ENCODE data around the gene ERICH4.

ERICH4 gene

DNA sequence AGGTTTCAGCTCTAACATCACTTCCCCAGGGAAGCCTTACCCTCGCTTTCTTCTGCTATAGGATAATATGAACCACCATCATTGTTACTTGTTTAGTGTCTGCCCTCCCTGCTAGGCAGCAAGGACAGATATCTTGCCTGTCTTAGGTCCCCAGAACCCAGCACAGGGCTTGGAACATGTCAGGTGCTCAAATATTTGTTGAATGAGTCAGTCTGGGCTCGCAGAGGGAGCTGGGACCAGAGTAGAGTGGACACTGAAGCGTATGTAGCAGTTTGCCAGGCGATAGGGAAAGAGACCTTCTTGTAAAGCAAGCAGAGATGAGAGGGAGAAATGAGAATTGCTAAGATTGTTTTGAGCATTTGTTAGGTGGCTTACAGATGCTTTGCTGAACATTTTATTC, 33.7 kb upstream of the ERICH4 start:
- TF ChIP-seq, protein P1, sequence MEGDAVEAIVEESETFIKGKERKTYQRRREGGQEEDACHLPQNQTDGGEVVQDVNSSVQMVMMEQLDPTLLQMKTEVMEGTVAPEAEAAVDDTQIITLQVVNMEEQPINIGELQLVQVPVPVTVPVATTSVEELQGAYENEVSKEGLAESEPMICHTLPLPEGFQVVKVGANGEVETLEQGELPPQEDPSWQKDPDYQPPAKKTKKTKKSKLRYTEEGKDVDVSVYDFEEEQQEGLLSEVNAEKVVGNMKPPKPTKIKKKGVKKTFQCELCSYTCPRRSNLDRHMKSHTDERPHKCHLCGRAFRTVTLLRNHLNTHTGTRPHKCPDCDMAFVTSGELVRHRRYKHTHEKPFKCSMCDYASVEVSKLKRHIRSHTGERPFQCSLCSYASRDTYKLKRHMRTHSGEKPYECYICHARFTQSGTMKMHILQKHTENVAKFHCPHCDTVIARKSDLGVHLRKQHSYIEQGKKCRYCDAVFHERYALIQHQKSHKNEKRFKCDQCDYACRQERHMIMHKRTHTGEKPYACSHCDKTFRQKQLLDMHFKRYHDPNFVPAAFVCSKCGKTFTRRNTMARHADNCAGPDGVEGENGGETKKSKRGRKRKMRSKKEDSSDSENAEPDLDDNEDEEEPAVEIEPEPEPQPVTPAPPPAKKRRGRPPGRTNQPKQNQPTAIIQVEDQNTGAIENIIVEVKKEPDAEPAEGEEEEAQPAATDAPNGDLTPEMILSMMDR (IDR thresholded peaks at IDR 0.05; ENCODE audit: extremely low read depth, missing control alignments): no peak
- DNase-seq (ENCODE audit: low spot score): no peak

- DNase-seq (ENCODE audit: low spot score): no peak
- TF ChIP-seq, protein P1 (IDR thresholded peaks at IDR 0.05; ENCODE audit: extremely low read depth, missing control alignments): no peak
These were observed 32.5 kb upstream of the ERICH4 start for GRCh38 chr19:41410336-41411054.

DNA sequence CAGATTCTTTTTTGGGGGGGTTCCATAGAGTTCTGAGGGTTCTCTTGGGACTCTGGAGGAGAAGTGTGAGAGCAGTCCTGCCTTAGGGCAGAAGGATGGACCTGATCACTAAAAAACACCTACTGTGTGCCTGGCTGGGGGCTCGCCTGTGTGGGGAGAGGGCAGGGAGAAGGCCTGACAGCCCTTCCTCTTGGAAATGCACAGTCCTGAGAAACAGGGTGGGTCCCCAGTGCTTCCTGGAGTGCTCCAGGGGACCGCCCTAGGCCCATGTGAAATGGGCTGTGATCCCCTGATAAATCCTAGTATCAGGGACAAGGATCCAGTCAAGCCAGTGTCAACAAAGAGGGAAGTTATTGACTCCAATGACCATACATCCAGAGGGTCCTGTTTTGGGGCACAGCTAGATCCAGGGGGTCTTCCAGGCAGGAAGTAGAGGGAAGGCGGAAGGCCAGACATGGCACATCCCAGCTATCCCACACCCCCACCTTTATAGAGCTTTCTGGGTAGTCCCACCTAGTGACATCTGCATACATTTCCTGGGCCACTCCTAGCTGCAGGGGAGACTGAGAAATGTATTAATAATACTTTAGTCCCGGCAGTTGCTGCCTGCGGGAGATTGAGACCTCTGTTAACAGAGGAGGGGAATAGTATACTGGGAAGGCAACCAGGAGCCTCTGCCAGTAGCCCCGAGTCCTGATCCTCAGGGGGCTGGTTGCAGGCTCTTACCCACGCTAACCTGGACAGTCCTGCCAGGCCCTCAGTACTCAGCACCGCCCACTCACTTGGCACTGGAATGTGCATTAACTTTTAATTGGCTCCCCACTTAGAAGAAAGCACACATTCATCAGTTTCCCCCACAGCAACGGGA, 31.6 kb upstream of the ERICH4 start:
- TF ChIP-seq, protein P1 (IDR thresholded peaks at IDR 0.05; ENCODE audit: extremely low read depth, missing control alignments): no peak
- no peak for DNase-seq (ENCODE audit: low spot score)

DNA sequence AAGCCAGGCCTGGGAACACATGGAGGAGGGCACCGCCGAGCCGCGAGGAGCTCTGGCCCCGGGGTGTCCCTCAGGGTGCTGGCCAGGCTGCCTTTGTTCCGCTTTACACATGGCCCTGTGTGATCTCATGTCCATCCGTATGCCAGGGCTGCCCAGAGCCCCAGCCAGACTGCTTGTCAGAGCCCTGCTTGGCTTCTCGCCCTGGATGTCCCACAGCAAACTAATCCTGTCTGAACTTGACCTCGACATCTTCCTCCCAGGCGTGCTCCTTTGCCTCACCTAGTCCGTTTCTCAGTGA, 31.0 kb upstream of the ERICH4 start:
- TF ChIP-seq, protein P1 (IDR thresholded peaks at IDR 0.05; ENCODE audit: extremely low read depth, missing control alignments): no peak
- no peak for DNase-seq (ENCODE audit: low spot score)

DNA sequence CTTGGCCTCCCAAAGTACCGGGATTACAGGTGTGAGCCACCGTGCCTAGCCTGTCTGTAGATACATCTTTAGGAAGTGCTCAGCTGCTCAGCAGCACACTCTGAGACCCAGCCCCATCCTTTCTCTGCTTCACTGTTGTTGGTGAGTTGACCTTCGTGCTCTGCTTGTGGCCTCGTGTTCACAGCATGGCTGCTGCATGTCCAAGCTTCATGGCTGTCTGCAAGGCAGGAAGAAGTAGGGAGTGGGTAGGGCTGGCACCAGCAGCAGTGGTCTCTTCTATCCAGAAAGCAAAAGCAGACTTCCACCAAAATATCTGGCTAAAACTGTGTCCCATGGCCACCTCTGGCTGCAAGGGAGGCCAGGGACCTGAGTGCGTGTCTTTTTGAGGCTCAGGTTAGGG, 30.0 kb upstream of the ERICH4 start:
- TF ChIP-seq, protein P1 (IDR thresholded peaks at IDR 0.05; ENCODE audit: extremely low read depth, missing control alignments): no peak
- DNase-seq (ENCODE audit: low spot score): no peak

GRCh38 chr19:41413947-41414346, 29.0 kb upstream of the ERICH4 start:
- TF ChIP-seq, protein P1 (IDR thresholded peaks at IDR 0.05; ENCODE audit: extremely low read depth, missing control alignments): no peak
- no peak for DNase-seq (ENCODE audit: low spot score)

- TF ChIP-seq, protein P1 (IDR thresholded peaks at IDR 0.05; ENCODE audit: extremely low read depth, missing control alignments): no peak
- DNase-seq (ENCODE audit: low spot score): no peak
These were observed 28.5 kb upstream of the ERICH4 start for GRCh38 chr19:41414461-41414860.

Data from GM20000 (cell line).